Inferior parietal cortex (tissue), 1 donor: ENCODE measurements around the gene EXOC4.

ENCODE experiments used
- DNase-seq: peaks from one replicate; pipeline ENCODE4 v3.0.0-alpha.2; 2016; ENCODE audit errors: extremely low spot score

The EXOC4 gene

DNA sequence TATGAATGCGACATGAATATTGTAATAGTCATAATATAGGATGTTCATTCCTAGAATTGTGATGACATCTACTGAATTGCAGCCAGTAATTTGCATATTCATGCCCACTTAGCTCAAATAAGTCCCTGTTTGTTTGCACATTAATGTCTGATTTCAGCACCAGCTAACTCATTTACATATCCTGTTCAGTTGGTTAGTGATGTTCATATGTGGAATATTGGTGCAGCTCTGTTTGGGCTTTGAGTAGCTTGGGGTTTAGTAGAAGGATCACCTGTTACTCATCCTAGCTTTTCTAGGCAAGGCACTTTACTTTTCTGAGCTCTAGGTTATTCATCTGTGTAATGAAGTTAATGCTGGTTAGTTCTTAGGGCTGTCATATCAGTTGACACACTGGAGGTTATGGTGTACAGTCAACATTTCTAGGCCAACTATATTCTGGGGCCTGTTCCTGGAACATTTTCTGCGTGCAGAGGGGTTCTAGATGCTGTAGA lies 238.4 kb downstream of the EXOC4 start:
- no peak for DNase-seq

- no peak for DNase-seq
Observed at GRCh38 chr7:133491846-133492652, 239.2 kb downstream of the EXOC4 start.

DNA sequence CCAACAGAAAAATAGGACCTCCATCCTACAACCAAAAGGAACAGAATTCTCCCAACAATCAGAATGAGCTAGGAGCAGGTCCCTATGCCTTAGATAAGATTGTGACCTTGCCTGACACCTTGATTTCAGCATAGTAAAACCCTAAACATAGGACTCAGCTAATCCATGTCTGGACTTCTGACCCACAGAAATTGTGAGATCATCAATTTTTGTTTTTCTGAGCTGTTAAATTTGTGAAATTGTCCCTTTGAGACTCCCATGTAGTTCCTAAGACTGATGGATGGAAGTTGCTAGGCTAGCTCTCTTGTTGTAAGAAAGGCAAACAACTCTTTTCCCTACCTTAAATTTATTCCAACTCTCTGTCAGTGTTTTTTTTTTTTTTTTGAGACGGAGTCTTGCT lies 244.2 kb downstream of the EXOC4 start:
- DNase-seq: no peak

DNA sequence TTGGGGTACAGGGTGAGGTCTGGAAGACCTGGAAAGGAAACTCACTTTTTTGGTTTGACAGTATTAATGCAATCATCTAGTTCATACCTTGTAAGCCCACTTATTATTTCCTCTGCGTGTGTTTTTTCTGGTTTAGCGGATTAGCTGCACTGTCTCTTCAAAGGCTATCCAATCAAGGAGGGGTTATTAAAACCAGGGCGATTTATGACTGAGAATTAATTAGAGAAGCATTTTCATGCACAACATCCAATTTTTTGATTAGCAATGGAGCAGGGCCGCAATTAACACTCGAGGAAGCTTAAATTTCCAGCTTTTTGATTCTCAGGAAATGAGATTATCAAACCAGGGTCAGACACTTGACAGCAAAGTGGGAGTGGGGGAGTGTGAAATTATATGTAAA lies 248.9 kb downstream of the EXOC4 start:
- DNase-seq: no peak

DNA sequence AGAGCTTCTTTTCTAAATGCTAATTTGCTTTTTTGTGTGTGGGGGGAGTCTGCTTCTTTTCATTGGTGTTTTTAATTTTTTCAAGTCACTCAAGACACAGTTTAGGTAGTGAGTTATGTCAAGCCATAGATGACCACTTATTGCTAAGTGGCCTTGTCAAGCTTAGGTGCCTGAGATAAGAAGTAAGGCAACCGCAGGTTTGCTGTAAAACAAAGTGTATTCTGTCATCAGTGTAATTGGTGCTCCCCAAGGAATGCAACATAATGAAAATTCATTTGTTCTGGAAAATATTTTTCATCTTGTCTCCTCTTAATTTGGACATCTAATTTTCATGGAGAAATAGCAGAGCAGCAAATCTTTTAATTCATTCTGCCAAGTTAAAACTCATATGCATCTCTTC lies 249.6 kb downstream of the EXOC4 start:
- DNase-seq: no peak

GRCh38 chr7:133502972-133503371 lies 250.1 kb downstream of the EXOC4 start:
- no peak for DNase-seq

DNA sequence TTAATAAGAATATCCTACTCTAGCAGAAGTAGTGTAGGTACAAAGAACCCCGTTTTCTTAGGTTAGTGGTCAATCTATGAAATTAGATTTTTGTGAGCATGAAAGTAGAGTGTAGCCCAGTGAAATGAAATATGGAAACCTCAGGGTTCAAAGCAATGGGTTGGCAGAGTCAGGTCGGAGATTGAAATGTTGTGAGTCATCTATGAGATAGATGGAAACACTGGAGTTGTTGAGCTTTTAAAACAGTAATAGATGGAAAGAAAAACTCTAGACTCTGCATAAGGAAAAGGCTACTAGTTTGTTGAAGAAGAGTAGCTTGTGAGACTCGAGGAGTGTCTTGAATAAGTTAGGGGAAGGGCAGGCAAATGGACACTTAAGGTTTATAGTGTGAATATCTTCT lies 251.9 kb downstream of the EXOC4 start:
- DNase-seq: no peak

DNA sequence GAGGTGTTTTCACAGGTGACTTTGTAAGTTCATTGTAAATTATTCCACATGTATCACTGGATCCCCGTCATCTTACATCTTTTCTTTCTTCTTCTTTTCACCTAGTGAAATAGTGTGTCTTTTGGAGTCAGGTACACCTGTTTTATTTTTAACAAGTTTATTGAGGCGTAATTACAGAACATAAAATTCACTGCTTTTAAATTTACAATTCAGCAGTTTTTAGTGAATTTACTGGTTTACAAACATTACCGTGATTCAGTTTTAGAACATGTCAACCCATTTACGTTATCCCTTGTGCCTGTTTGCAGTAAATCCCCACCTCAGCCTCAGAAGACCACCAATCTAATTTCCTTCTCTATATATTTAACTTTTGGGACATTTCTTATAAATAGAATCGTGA lies 256.9 kb downstream of the EXOC4 start:
- DNase-seq: no peak

DNA sequence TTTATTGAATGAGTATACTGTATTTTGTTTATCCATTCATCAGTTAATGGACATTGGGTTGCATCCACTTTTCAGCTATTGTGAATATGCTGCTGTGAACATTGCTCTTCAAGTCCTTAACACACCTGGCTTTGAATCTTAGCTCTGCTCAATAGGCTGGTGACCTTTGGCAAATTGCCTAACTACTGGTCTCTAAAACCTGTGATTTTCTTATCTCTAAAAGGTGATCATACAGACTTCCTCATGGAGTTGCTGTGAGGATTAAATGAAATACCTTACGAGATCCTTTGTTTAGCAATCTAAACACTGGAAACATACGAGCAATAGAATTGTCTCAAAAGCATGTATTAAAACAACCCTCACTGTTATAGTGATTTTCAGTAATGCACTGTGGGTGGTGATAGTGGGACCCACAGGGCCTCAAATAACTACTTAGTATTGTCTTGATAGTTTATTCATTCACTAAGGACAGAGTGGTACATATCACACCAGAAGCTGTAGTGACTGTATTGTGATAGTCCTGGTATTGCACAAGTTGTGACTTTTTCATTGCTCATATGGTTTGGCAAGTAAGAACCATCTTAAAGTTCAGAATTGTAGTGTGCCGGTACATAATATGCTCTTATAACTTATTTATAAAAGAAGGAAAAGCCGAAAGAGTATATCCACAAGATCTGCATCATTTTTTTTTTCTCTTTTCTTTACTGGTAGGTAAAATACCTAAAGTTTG lies 257.6 kb downstream of the EXOC4 start:
- no peak for DNase-seq

DNA sequence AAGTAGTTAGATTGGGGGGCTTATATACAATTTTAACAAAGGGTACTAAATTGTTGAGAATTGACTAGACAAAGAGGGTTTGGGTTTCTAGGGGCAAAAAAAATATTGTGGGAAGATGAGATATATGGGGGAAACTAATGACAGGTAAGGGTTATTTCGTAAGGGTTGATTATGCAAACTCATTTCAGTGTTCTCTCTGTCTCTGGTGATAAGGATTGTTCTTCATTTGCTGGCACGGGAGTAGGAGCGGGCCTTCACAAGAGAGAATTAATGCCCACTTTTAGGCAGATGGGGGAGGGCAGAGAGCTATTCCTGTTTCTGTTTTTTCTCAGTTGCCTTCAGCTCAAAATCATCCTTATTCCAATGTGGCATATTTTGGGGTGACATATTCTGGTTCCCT lies 258.4 kb downstream of the EXOC4 start:
- DNase-seq: no peak

DNA sequence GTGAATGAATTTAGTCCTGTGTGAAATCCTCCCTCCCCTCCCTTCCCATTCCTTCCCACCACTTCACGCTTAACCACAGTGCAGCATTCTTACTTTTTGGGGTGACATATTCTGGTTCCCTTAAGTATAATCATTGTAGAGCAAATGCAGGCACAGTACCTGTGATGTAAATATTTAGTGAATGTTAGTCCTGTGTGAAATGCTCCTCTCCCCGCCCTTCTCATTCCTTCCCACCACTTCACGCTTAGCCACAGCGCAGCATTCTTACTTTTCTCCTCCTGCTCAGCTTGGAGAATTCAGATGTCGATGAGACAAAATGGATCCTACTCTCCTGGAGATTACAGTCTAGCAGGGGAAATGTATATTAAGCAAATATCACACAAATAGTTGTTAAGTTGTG lies 258.8 kb downstream of the EXOC4 start:
- no peak for DNase-seq

GRCh38 chr7:133512560-133512959 lies 259.7 kb downstream of the EXOC4 start:
- no peak for DNase-seq

DNA sequence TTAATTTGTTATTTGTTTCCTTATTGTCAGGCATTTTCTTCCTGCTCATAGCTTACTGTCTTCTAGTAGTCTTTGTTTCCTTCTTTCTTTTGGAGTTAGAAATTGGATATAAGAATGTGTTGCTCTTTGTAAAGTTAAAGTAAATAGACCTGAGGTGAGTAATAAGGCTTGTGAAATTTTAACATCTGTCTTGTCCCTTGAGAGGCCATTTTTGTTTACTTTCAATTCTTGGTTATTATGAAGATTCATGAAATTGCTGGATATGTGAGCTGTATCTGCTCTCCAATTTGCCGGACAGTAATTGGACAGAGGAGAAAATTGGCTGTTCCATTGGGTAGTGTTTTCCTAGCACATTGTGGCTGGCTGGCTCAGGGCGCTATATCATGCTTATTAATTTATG lies 260.7 kb downstream of the EXOC4 start:
- no peak for DNase-seq

DNA sequence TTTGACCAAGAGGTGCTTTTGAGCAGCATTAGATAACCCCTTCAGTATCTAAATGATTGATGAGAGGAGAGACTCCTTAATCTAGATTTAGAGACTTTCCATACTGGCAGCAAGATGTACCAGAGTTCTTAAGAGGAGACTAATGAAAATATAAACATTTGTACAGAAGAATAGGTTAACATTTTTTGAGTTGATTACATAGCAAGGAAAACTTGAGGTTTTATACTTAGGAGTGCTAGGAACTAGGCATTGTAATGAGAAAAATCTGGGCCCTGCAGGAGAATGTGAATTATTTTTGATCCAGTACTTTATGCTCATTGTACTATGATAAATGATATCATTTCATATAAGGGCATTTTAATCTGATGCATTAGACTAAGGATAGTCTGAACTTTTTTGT lies 261.7 kb downstream of the EXOC4 start:
- no peak for DNase-seq

- DNase-seq: no peak
Observed at GRCh38 chr7:133517766-133518165, 264.9 kb downstream of the EXOC4 start.

- no peak for DNase-seq
Observed at GRCh38 chr7:133518718-133519117, 265.8 kb downstream of the EXOC4 start.

GRCh38 chr7:133520248-133520647 lies 267.4 kb downstream of the EXOC4 start:
- no peak for DNase-seq

- DNase-seq: no peak
Observed at GRCh38 chr7:133522501-133522900, 269.6 kb downstream of the EXOC4 start.

DNA sequence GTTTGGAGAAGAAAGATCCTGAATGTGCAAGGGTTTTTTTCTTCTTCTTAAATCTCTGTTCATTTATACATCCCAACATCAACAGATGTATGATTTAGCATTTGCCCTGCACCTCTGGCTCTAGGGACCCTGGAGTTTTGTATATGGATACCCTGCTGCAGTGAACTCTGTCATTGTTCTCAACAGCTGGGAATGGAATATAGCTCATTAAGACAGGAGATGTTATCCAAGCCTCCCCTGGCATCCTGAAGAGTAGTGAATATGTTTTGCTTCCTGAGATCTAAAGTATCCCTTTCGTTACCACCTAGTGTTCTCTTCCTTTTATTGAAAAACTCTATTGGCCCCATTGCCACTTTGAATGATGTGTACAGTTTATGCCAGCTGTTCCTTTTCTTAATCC lies 275.9 kb downstream of the EXOC4 start:
- DNase-seq: no peak

DNA sequence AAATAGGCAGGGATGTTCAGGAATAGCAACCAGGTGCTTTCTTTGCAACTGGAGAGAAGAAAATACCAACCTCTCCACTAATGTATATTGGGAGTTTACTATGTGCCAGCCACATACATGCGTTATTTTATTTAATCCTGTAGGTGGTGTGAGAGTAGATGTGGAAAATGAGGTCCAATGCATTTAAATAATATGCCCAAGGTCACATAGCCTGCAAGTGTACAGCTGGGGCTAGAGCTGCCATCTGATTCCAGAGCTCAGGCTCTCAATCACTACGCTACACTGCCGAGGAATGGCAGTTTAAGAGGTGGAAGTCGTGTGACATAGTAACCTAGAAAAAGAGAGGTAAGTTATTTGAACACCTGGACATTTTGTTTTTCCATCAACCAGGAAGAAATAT lies 277.0 kb downstream of the EXOC4 start:
- DNase-seq: no peak

DNA sequence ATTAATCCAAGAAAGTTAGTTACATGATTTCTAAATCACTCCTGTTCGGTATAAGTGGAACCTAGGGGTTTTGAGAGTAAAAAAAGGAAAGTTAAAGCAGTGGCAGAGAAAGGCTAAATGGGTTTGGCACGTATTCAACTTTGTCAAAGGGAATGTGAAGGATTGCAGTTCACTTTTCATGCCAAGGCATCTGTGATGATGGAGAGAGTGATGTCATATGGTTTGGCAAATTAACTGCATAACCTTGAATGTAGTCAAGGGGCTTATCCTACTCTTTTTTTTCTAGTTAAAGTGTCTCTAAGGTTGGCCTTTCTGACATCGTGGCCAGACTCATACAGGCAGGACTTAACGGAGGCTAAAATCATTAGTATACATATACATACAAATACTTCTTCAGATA lies 277.8 kb downstream of the EXOC4 start:
- DNase-seq: no peak

DNA sequence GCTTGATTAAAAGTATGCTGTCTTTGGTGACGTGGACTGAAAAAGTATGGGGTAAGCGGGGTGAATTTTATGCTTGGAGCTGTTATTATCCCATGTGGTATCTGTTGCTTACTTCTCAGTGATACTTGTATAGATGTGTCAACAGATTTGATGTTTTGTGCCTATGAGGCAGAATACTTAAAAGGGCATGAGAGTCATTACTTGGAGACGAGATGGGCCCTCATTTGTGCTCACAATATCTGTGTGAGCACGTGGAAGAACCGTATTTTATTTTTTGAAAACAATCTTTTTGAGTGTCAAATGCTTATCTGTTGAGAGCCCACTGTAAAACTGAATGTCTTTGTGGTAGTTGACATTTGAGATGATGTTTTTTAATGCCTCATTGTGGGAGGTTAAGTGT lies 281.9 kb downstream of the EXOC4 start:
- no peak for DNase-seq

GRCh38 chr7:133535308-133535707 lies 282.4 kb downstream of the EXOC4 start:
- DNase-seq: no peak
